SK-N-MC (cell line): ENCODE measurements around the gene PLTP.
A peak's percentile ranks its signal among the peaks of the same experiment; 100 is the strongest.

Experiments
- DNase-seq: peaks from one replicate; pipeline ENCODE4 v3.0.0-alpha.2; 2011; ENCODE audit warnings: low read depth, low spot score
- H3K27ac ChIP-seq: fragments of 200-600 bp; sonication (generic); 2 replicates; pipeline ENCODE4 v1.5.1; 2016; ENCODE audit warnings: mixed run types
- H3K36me3 ChIP-seq: fragments of 200-600 bp; sonication (generic); 2 replicates; pipeline ENCODE4 v1.6.1; 2017; ENCODE audit warnings: antibody characterized with exemption, low read length, mixed read lengths; ENCODE audit not compliant: insufficient read depth
- H3K4me3 ChIP-seq: fragments of 200-600 bp; sonication (generic); 2 replicates; pipeline ENCODE4 v1.5.1; 2016
- H3K9ac ChIP-seq: fragments of 200-600 bp; sonication (generic); 2 replicates; pipeline ENCODE4 v1.8.0; 2017; ENCODE audit warnings: mixed run types, mixed read lengths; ENCODE audit not compliant: insufficient read length
- H3K9me3 ChIP-seq: fragments of 200-600 bp; sonication (generic); 2 replicates; pipeline ENCODE4 v1.6.1; 2017; ENCODE audit warnings: low read depth, mild to moderate bottlenecking, antibody characterized with exemption, low read length, moderate library complexity, mixed read lengths
- EZH2 ChIP-seq: fragments of 200-600 bp; sonication (generic); IDR thresholded peaks from one replicate; pipeline ENCODE4 v1.6.1; 2017; ENCODE audit warnings: antibody characterized with exemption
- FOXP2 ChIP-seq: optimal IDR thresholded peaks from 2 replicates; pipeline ENCODE3; 2011; ENCODE audit warnings: mild to moderate bottlenecking, moderate library complexity; ENCODE audit not compliant: insufficient read depth; ENCODE audit errors: extremely low read length, control extremely low read depth
- POLR2AphosphoS5 ChIP-seq: IDR thresholded peaks from 2 replicates; pipeline ENCODE4 v1.6.1; 2012; ENCODE audit warnings: mild to moderate bottlenecking, low read depth, low read length, borderline replicate concordance

The PLTP gene

DNA sequence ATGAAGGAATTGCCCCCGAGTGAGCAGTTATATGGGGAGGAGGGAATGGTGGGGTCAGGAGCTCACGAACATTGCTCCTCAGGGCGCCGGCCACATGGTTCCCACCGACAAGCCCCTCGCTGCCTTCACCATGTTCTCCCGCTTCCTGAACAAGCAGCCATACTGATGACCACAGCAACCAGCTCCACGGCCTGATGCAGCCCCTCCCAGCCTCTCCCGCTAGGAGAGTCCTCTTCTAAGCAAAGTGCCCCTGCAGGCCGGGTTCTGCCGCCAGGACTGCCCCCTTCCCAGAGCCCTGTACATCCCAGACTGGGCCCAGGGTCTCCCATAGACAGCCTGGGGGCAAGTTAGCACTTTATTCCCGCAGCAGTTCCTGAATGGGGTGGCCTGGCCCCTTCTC is 13.7 kb downstream of the PLTP start:
- no peak for DNase-seq
- Histone ChIP-seq H3K27ac (no peak overlapping the region), H3K9me3 (no peaks in the 10 kb centered on the region), H3K36me3 (peaks cover 22% of the 10 kb centered on the region; the same call in 1 of the 2 replicates), H3K4me3 (no peak overlapping the region), H3K9ac (no peak overlapping the region)
- TF ChIP-seq EZH2 (no peak), POLR2AphosphoS5 (no peak), FOXP2 (no peak)

DNA sequence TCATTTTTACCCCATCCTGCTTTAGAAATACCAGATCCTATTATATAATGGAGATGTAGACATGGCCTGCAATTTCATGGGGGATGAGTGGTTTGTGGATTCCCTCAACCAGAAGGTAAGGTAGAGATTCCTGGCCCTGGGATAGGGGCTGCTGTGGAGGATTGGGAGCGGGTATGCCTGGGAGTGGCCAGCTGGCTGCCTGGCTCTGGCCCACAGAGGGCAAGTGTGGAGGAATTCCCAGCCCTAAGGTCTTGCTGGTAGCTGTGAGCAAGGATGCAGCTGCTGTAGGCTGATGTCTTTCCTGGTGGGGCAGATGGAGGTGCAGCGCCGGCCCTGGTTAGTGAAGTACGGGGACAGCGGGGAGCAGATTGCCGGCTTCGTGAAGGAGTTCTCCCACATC is 14.3 kb downstream of the PLTP start:
- TF ChIP-seq POLR2AphosphoS5 (no peak), EZH2 (no peak), FOXP2 (no peak)
- no peak overlapping the region for H3K27ac ChIP-seq
- DNase-seq: no peak
- no peaks in the 10 kb centered on the region for H3K9me3 ChIP-seq
- peaks cover 22% of the 10 kb centered on the region; the same call in 1 of the 2 replicates for H3K36me3 ChIP-seq
- H3K9ac ChIP-seq: no peak overlapping the region
- H3K4me3 ChIP-seq: no peak overlapping the region

DNA sequence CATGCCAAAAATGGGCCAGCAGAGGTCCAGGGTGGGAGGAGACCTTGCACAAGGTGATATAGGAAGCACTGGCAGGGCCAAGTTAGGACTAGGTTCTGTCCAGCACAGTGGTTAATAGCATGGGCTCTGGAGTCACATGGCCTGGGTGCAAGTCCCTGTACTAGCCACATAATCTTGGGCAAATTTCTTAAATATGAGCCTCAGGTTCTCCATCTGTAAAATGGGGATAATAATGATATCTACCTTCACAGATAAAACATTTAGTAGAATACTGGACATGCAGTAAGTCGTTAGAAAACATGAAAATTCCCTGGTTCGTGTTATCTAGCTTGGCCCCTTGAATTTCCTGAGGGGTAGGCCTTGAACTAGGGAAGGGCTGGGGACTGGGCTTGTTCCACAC is 14.7 kb downstream of the PLTP start:
- TF ChIP-seq FOXP2: no peak
- no peak for TF ChIP-seq POLR2AphosphoS5
- no peak for TF ChIP-seq EZH2
- no peak for DNase-seq
- Histone ChIP-seq H3K9me3 (no peaks in the 10 kb centered on the region), H3K9ac (no peak overlapping the region), H3K4me3 (no peak overlapping the region), H3K27ac (no peak overlapping the region), H3K36me3 (peaks cover 21% of the 10 kb centered on the region; the same call in 1 of the 2 replicates)

DNA sequence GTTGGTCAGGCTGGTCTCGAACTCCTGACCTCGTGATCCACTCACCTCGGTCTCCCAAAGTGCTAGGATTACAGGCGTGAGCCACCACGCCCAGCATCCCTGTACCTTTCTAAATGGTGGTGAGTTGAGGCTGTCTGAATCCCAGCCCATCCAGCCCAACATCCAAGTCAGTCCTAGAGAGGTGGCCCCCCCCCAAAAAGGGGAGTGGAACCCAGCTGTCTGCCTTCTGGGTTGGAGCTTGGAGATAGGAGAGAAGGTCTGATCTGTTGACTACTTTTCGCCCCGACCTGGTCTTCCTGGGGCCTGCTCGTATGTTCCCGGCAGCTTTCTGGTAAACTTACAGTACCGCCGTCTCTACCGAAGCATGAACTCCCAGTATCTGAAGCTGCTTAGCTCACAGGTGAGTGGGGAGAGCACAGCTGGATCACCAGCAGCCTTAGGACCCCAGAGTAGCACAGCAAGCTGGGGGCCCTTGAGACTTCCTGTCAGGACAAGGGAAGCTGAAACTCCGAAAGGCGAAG is 15.3 kb downstream of the PLTP start:
- DNase-seq: no peak
- TF ChIP-seq FOXP2: no peak
- TF ChIP-seq POLR2AphosphoS5: no peak
- TF ChIP-seq EZH2: no peak
- H3K27ac ChIP-seq: no peak overlapping the region
- H3K36me3 ChIP-seq: peaks cover 16% of the 10 kb centered on the region; the same call in 1 of the 2 replicates
- H3K9ac ChIP-seq: no peak overlapping the region
- H3K4me3 ChIP-seq: no peak overlapping the region
- no peaks in the 10 kb centered on the region for H3K9me3 ChIP-seq

DNA sequence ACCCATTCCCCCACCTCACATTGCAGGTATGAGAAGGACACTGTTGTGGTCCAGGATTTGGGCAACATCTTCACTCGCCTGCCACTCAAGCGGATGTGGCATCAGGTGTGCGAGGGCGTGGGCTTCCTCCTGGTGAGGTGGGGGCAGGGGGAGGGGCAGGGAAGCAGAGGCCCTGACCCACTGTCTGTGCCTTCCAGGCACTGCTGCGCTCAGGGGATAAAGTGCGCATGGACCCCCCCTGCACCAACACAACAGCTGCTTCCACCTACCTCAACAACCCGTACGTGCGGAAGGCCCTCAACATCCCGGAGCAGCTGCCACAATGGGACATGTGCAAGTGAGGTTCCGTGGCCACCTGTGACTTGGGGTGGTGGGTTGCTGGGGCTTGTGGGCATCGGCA is 17.2 kb downstream of the PLTP start:
- H3K36me3 ChIP-seq: peaks cover 10% of the 10 kb centered on the region; the same call in 1 of the 2 replicates

DNA sequence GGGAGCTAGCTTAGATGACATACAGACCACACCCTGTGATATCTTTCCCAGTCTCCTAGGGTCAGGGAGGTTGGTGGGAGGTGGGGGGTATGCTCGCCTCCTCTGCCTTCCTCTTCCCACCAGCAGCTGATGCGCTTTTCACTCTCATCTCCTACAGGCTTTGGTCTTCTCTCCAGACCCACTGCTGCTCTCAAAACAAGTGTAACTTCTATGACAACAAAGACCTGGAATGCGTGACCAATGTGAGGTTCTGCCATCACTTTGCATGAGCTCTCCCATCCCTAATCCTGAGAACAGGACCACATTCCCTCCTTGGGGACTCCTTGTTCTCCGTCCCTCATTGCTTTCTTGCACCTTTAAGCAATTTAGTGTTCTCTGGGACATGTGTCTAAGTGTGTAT is 18.1 kb downstream of the PLTP start:
- no peak overlapping the region for H3K27ac ChIP-seq
- DNase-seq: no peak
- peaks cover 10% of the 10 kb centered on the region; the same call in 1 of the 2 replicates for H3K36me3 ChIP-seq
- H3K4me3 ChIP-seq: no peak overlapping the region
- no peak overlapping the region for H3K9ac ChIP-seq
- no peaks in the 10 kb centered on the region for H3K9me3 ChIP-seq
- TF ChIP-seq POLR2AphosphoS5 (no peak), FOXP2 (no peak), EZH2 (no peak)

More for the DNA sequence above, 17.2 kb downstream of the PLTP start:
- H3K9me3 ChIP-seq: no peaks in the 10 kb centered on the region
- H3K4me3 ChIP-seq: no peak overlapping the region
- no peak for DNase-seq
- H3K9ac ChIP-seq: no peak overlapping the region
- no peak for TF ChIP-seq EZH2
- TF ChIP-seq FOXP2: no peak
- TF ChIP-seq POLR2AphosphoS5: no peak
- no peak overlapping the region for H3K27ac ChIP-seq

DNA sequence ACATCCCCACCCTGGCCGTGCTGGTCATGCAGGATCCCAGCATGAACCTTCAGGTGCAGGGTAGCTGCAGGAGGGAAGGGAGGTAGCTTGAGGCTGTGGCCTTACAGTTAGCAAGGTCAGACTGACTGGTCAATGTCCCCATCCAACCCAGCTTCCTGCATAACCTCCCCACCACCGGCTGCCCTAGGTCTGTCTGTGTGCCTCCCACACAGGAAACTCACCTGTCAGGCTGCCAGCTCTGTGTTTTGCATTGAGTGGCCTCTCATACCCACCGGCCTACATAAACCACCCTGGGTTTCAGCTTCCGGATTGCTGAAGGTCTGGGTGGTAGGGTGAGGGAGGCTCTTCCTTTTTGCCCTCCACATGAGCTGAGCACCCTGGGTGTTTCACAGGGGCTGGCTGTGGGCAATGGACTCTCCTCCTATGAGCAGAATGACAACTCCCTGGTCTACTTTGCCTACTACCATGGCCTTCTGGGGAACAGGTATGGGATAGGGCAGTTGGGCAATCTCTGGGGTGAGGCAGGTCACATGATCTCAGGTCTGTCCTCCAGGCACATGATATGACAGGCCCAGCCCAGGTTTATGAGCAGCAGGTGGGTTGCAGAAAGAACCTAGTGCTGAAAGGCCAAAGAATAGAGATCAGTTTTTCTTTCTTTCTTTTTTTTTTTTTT is 19.0 kb downstream of the PLTP start:
- DNase-seq: no peak
- Histone ChIP-seq H3K36me3 (peaks cover 10% of the 10 kb centered on the region; the same call in 1 of the 2 replicates), H3K27ac (no peak overlapping the region), H3K4me3 (no peak overlapping the region), H3K9me3 (no peaks in the 10 kb centered on the region), H3K9ac (no peak overlapping the region)
- no peak; the same call in 1 of the 2 replicates for TF ChIP-seq POLR2AphosphoS5

DNA sequence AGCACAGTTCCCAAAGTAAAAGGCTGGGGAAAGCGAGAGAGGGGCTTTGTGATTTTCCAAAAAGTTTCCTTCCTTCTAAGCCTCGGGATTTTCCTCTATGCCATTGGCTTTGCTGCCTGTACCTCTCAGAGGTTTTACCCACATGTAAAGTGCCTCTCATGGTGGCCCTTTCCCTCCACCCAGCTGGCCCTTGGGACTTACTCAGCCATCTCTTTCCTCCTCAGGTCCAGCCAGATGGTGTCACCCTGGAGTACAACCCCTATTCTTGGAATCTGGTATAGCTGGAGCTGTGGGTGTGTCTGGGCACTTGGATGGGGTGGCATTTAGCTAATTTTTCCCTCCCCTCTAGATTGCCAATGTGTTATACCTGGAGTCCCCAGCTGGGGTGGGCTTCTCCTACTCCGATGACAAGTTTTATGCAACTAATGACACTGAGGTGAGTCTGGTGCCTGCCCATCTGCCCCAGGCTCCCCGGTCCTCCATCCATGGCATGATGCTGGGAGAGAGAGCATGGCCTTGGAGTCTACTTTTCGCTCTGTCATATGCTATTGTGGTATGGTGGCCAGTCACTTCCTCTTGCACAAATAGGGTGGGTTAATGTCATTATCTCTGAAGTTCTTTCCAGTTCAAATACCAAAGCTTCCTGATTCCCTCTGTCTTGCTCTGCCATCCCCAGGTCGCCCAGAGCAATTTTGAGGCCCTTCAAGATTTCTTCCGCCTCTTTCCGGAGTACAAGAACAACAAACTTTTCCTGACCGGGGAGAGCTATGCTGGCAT is 19.7 kb downstream of the PLTP start:
- H3K9me3 ChIP-seq: no peaks in the 10 kb centered on the region
- TF ChIP-seq POLR2AphosphoS5 (no peak), FOXP2 (no peak), EZH2 (no peak)
- no peak overlapping the region for H3K27ac ChIP-seq
- H3K4me3 ChIP-seq: peak overlapping the region; percentile 99
- DNase-seq: no peak
- peak overlapping the region; percentile 93 for H3K9ac ChIP-seq
- peaks cover 2% of the 10 kb centered on the region; the same call in 1 of the 2 replicates for H3K36me3 ChIP-seq
